CD4-positive, alpha-beta T cell treated with Interleukin-21 for 1 hour (primary cell): ENCODE results near the gene ONECUT2.
A peak's percentile ranks its signal among the peaks of the same experiment; 100 is the strongest.
"Not testable (repeated sequence)": the region's sequence is repeated elsewhere in the genome, so short reads cannot be mapped to it uniquely, and the experiment has no call there.

ENCODE experiments used
- DNase-seq: peaks from one replicate; pipeline ENCODE4 v3.0.0-alpha.2; 2020

The ONECUT2 gene

DNA sequence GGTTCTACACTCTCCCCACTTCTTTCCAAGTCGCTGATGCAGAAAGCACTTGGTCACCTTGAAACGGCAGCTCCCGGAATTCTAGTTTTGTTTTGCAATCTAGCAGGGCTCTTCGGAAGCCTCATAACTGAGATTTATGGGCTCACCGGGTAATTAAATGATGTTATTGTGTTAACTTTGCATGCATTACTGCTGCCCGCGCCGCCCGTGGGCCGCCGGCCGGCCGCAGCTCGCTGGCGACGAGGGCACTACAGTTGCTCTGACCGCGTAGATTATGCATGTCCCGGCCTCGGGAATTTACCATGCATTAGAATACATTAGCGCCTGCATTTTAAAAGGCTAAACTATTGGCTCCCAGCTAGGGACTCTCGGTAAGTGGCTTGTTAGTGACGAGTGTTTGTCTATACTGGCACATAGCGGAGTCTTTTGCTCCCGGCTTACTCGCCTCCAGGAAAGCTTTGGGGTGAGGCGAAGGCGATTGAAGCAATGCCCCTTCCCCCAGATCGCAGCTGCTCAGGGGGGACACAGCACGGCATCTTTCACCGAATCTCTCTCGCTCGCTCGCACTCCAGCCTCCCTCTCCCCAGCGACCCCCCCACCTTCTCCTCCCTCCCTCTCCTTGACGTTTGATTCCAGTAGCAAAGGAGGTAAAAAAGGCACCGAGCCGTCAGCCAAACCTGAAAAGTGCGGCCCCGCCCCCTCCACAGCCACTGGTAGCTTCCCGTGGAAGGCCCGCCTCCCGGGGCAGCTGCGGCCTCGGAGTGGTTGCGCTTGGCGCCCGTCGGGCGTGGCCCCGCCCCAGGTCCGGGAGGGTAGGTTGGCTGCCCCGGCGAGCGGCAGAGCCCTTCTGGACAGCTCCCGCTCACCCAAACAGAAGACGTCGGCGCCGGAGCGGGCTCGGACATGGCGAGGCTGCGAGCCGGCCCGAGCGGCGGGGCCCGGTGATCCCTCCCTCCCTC, at the start of gene ONECUT2:
Gene ONECUT2 (plus strand): TSS at position 839 of the 959 bp plus-strand sequence. CDS start 343 bp downstream, outside the sequence.
- peak; percentile 55 for DNase-seq

DNA sequence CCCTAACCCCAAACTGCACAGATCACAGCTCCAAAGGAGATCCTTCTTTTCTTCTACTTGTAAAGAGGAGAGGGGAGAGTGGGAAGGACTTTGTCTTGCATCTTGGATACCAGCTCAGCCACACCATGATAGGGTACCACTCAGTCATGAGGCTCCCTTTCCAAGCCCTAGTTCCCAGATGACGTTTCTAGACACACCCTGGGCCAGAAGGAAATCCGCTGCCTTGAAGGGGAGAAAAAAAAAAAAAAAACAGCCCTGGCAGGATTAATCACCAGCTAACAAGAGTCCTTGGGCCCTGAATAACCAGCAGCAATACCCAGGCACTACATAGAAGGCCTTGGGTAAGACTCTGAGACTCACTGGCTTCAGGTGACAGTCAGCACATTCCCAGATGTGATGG, 45.9 kb upstream of the ONECUT2 start:
- no peak for DNase-seq

DNA sequence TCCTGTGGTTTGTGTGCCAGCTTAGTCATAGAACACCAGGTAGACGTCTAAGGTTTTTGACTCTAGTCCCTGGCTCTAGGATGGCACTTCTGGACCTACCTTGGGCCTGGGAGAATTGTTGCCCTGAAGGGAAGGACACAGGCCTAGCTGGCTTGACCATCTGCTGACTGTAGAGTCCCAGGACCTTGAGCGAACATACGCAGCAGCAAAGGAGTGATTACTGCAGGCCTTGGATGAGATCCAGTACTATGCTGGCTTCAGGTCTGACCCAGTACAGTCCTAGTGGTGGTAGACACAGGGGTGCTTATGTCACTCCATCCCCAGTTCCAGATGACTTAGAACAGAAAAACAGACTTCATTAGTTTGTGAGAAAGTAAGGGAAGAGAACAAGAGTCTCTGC, 45.1 kb upstream of the ONECUT2 start:
- DNase-seq: no peak

DNA sequence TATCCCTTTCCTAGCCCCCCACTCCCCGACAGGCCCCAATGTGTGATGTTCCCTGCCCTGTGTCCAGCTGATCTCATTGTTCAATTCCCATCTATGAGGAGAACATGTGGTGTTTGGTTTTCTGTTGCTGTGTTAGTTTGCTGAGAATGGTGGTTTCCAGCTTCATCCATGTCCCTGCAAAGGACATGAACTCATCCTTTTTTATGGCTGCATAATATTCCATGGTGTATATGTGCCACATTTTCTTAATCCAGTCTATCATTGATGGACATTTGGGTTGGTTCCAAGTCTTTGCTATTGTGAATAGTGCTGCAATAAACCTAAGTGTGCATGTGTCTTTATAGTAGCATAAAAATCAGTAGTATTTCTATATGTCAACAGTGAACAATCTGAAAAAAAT, 40.4 kb upstream of the ONECUT2 start:
- DNase-seq: not testable (repeated sequence)

GRCh38 chr18:57396831-57397230, 38.3 kb upstream of the ONECUT2 start:
- DNase-seq: not testable (repeated sequence)

- DNase-seq: no peak
Observed at GRCh38 chr18:57397440-57398132, 37.6 kb upstream of the ONECUT2 start.

- DNase-seq: no peak
Observed at GRCh38 chr18:57404345-57404744, 30.8 kb upstream of the ONECUT2 start.

- no peak for DNase-seq
Observed at GRCh38 chr18:57409650-57410049, 25.5 kb upstream of the ONECUT2 start.

DNA sequence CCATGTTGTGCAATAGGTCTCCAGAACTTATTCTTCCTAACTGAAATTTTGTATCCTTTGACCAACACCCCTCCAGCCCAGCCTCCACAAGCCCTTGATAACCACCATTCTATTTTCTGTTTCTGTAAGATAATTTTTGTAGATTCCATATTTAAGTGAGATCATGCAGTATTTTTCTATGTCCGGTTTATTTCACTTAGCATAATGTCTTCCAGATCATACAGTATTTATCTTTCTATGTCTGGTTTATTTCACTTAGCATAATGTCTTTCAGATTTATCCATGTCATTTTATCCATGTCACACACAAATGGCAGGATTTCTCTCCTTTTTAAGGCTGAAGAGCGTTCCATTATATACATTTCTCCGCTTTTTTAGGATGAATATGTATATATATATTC, 24.4 kb upstream of the ONECUT2 start:
- DNase-seq: no peak

DNA sequence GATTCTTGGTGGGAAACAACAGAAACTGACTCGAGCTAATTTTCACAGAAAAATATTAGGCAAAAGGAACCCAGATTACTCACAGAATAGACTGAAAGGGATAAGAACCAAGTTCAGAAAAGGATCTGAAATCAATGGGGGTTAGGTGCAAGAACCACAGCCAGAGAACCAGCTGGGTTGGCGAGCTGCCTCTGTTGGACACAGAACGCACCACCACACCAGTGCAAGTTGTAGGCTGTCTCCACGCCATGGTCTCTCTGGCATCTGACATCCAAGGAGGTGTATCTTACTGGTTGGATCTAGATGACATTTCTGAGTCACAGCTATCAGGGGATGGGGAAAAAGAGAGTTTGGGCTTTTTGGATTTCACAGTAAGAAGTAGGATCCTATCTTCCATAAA, 18.6 kb upstream of the ONECUT2 start:
- no peak for DNase-seq

DNA sequence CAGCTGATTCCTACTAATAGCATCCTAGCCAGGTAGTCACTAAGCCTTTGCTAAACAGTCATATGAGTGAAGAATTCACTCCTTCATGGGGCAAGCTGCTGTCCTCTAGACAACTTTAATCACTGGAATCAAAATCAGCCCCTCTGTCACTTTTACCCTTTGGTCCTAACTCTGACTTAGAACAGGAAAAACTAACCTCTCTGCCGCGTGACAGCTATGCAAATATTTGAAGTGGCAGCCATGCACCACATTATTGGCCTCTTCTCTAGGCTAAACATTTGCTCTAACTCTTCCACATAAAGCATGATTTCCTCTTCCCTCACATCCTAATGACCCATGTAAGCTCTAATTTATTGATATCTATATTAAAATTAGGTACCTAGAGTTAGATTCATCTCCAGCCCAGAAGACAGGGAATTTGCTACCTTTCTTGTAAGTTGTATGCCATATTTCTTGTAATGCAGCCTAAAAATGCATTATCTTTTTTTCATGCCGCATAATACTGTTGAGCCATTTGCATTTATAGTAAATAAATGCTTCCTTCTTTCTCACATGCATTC, 12.8 kb upstream of the ONECUT2 start:
- no peak for DNase-seq

GRCh38 chr18:57423821-57424220, 11.4 kb upstream of the ONECUT2 start:
- no peak for DNase-seq

DNA sequence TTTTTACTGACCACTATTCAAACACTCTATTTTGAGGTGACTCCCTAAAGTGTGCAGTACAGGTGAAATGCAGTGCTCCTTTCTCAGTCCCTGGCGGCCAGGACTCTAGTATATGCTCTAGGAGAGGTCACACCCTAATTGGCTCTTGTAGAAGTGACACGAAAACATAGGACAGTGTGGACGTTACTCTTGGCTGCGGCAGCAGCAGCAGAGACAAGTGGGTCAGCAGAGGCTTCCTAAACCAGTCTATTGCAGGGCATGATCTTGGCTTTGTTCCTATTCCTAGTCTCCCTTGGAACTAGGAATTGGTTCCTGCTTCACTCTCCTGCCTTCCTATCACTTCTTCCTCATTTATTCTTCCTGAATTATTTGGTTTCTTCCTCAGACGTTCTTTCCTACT, 10.1 kb upstream of the ONECUT2 start:
- DNase-seq: no peak

DNA sequence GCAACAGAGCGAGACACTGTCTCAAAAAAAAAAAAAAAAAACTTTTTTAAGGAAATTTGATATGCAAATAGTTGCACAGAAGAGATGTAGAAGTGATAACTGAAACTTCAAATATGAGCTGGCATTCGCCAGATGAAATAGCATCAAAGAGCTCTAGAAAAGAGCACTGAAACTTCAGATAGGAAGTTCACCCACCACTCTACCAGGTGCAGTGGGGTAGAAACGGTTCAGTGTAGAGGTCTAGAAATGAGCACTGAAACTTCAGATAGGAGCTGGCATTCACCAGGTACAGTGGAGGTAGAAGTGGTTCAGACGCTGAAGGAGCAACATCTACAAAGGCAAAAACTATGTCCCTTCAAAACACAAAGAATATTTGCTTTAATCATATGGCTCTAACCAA, 9.0 kb upstream of the ONECUT2 start:
- DNase-seq: no peak

- no peak for DNase-seq
Observed at GRCh38 chr18:57427429-57428201, 7.6 kb upstream of the ONECUT2 start.

- no peak for DNase-seq
Observed at GRCh38 chr18:57428221-57429150, 6.7 kb upstream of the ONECUT2 start.

- DNase-seq: no peak
Observed at GRCh38 chr18:57429167-57430078, 5.8 kb upstream of the ONECUT2 start.

GRCh38 chr18:57430079-57431001, 4.8 kb upstream of the ONECUT2 start:
- no peak for DNase-seq

DNA sequence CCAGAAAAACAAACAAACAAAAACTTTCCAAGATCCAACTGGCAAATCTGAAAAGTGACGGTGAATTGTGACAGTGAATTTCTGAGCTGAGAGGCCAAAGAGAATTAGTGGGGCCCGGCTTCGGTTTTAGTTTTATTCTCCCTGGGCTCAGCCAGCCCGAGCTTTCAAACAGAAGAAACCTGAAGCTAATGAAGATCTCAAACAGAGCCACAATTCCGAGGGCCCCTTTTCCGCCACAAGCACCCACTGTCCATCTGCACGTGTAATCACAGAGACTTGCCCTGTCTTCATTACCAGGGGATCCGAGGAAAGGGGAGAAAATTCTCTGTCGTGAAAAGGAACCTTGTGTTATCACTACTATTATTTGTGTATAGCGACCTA, 4.2 kb upstream of the ONECUT2 start:
- no peak for DNase-seq
